Central memory CD8-positive, alpha-beta T cell (primary cell): ENCODE measurements around the gene SYNC.
A peak's percentile ranks its signal among the peaks of the same experiment; 100 is the strongest.

Experiments used
- ATAC-seq: fragments of 150-1000 bp; cut with Tn5 transposase; replicated peaks from 2 replicates; pipeline ENCODE4 v1.10.0; 2022; ENCODE audit warnings: mild to moderate bottlenecking, moderate FRiP score, moderate number of reproducible peaks; ENCODE audit not compliant: poor library complexity, severe bottlenecking; ENCODE audit errors: extremely low read depth
- DNase-seq, 2 donors: peaks; one replicate each; pipeline ENCODE4 v3.0.0; 2021; ENCODE audit warnings: low spot score in 2 of 2
- H3K27ac Mint-ChIP-seq: one replicate; pipeline ENCODE4 v1.8.0; 2022; ENCODE audit warnings: low read depth, mild to moderate bottlenecking, moderate library complexity, mixed read lengths
- H3K27me3 Mint-ChIP-seq: one replicate; pipeline ENCODE4 v1.8.0; 2022; ENCODE audit warnings: mixed read lengths
- H3K36me3 Mint-ChIP-seq: one replicate; pipeline ENCODE4 v1.8.0; 2022; ENCODE audit warnings: mild to moderate bottlenecking, moderate library complexity, mixed read lengths; ENCODE audit not compliant: insufficient read depth
- H3K4me1 Mint-ChIP-seq: one replicate; pipeline ENCODE4 v1.8.0; 2022; ENCODE audit warnings: mixed read lengths
- H3K4me3 Mint-ChIP-seq: one replicate; pipeline ENCODE4 v1.8.0; 2022; ENCODE audit warnings: mild to moderate bottlenecking, moderate library complexity, mixed read lengths
- H3K9me3 Mint-ChIP-seq: one replicate; pipeline ENCODE4 v1.8.0; 2022; ENCODE audit warnings: mixed read lengths

Gene SYNC

DNA sequence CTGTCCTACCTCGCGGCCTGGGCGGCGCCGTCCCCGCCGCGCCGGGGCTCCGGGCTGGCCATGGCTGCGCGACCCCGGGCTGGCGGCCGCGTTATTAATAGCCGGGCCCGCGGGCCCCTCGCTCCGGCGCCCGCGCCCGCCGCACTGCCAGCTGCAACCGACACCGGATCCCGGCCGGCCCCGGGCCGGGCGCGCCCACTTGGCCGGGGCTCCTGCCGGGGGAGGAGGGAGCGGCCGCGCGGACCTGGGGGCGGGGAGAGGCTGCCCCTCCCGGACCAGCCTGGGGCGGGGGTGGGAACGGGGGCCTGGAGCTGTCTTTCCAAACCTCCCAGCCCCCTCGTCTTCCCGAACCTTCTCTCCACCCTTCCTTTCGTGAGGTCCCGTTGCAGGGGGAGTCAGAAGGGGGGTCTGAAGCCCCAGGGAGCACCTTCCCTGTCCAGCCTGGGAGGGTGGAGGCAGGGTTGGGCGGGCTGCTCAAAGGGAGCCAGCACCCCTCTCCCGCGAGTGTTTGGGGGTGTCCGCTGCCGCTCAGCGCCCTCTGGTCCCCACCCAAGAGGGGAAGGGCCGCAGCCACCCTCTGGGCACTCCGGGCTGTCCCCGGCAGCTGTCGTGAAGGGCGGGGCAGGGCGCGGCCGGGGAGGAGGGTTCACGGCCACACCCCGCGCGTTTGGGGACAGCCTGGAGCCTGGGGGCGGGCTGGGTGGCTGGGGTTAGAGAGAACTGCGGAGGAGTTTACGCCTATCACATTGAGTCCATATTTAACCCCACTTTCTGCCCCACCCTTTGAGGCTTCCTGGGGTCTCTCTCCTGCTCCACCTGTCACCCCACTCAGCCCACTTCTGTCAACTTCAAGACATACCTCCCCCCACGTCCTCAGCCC is at the start of gene SYNC:
Gene SYNC (minus strand): TSS at position 172 of the 880 bp plus-strand sequence. CDS start 110 bp downstream, at position 62.
- no peaks in the 10 kb centered on the region for H3K9me3 Mint-ChIP-seq
- H3K27me3 Mint-ChIP-seq = peaks cover 46% of the 10 kb centered on the region
- peak within 1 kb of the TSS; percentile 65 for H3K4me3 Mint-ChIP-seq
- H3K36me3 Mint-ChIP-seq = no peaks in the 10 kb centered on the region
- ATAC-seq (peak; percentile 10), DNase-seq (no peak)
- peaks cover 8% of the 10 kb centered on the region for H3K4me1 Mint-ChIP-seq
- no peak within 1 kb of the TSS for H3K27ac Mint-ChIP-seq

DNA sequence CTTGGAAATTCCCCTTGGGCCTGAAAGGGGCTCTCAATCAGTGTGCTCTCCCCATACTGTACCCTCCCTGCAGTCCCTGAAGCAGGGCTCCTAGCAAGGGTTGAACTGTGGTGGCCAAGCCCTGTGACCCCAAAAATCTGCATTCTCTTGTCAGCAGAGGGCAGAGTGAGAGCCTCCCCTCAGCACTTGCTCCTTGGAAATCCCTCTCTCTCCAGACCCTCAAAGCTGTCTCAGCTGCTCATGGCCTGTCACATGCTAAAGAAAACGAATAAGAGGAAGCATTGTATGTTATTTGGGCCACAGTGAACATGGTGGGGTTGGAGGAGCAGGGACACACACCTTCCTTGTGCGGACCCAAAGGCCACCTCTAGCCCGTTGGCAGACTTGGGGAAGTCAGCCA is 47.2 kb upstream of the SYNC start:
- ATAC-seq = no peak
- H3K36me3 Mint-ChIP-seq = peaks cover 5% of the 10 kb centered on the region
- no peaks in the 10 kb centered on the region for H3K9me3 Mint-ChIP-seq
- no peak overlapping the region for H3K4me3 Mint-ChIP-seq
- H3K4me1 Mint-ChIP-seq = peaks cover 11% of the 10 kb centered on the region
- H3K27me3 Mint-ChIP-seq = no peaks in the 10 kb centered on the region
- DNase-seq = no peak
- no peak overlapping the region for H3K27ac Mint-ChIP-seq

DNA sequence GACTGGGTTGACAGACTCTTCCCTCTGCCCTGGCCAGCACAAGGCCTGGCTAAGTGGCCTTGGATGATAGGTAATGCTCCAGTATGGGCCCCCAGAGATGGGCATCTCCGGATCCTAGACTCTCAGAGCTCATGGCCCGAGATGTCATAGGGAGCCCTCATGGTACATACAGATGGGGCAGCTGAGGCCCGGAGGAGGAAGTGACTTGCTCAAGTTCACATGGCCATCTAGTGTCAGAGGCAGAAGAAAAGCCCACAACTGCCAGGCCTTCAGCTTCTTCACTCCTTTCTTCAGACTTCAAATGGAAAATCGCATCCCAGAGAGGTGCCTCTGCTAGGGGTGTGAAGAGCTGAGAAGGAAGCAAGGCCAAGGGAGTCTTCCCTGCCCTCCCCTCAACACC is 46.8 kb upstream of the SYNC start:
- no peaks in the 10 kb centered on the region for H3K9me3 Mint-ChIP-seq
- H3K4me3 Mint-ChIP-seq = no peak overlapping the region
- H3K4me1 Mint-ChIP-seq = peaks cover 8% of the 10 kb centered on the region
- peaks cover 5% of the 10 kb centered on the region for H3K36me3 Mint-ChIP-seq
- H3K27me3 Mint-ChIP-seq = no peaks in the 10 kb centered on the region
- H3K27ac Mint-ChIP-seq = no peak overlapping the region
- ATAC-seq = no peak
- DNase-seq = no peak

GRCh38 chr1:32748926-32749325 is 46.4 kb upstream of the SYNC start:
- no peak for DNase-seq
- H3K27me3 Mint-ChIP-seq = no peaks in the 10 kb centered on the region

DNA sequence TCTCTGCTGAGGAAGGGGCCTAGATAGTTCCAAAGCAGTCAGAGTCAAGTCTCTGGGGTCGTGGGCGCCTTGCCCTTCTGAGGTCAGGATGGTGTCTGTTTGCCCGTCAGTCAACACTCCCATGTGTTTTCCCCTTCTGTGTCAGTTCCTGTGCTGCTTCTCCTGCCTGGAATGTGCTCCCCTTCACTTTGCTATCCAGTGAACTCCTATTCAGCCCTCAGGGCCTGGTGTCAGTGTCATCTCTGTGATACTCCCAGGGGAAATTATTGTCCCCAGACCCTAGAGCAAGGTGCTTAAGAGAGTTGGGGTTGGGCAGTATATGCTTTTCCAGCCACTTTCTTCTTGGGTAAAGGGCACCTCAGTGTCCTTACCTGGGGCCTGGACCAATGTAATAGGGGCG is 45.8 kb upstream of the SYNC start:
- H3K27ac Mint-ChIP-seq = no peak overlapping the region
- H3K36me3 Mint-ChIP-seq = peaks cover 3% of the 10 kb centered on the region
- no peaks in the 10 kb centered on the region for H3K9me3 Mint-ChIP-seq
- DNase-seq (no peak), ATAC-seq (no peak)
- no peaks in the 10 kb centered on the region for H3K27me3 Mint-ChIP-seq
- peaks cover 5% of the 10 kb centered on the region for H3K4me1 Mint-ChIP-seq
- no peak overlapping the region for H3K4me3 Mint-ChIP-seq

More at GRCh38 chr1:32748926-32749325, 46.4 kb upstream of the SYNC start:
- no peak for ATAC-seq
- Mint-ChIP-seq H3K36me3 (peaks cover 5% of the 10 kb centered on the region), H3K4me1 (peaks cover 5% of the 10 kb centered on the region), H3K9me3 (no peaks in the 10 kb centered on the region), H3K4me3 (no peak overlapping the region), H3K27ac (no peak overlapping the region)

- H3K4me3 Mint-ChIP-seq = no peak overlapping the region
Measured at GRCh38 chr1:32746130-32746529, 43.6 kb upstream of the SYNC start.

GRCh38 chr1:32744071-32744425 is 41.5 kb upstream of the SYNC start:
- H3K36me3 Mint-ChIP-seq = no peaks in the 10 kb centered on the region
- H3K9me3 Mint-ChIP-seq = no peaks in the 10 kb centered on the region
- no peak overlapping the region for H3K4me3 Mint-ChIP-seq

More at GRCh38 chr1:32746130-32746529, 43.6 kb upstream of the SYNC start:
- Mint-ChIP-seq H3K27ac (no peak overlapping the region), H3K36me3 (no peaks in the 10 kb centered on the region), H3K27me3 (no peaks in the 10 kb centered on the region), H3K4me1 (no peaks in the 10 kb centered on the region), H3K9me3 (no peaks in the 10 kb centered on the region)
- no peak for ATAC-seq
- DNase-seq = no peak

GRCh38 chr1:32743380-32744070 is 41.0 kb upstream of the SYNC start:
- ATAC-seq (no peak), DNase-seq (no peak)
- Mint-ChIP-seq H3K4me1 (no peaks in the 10 kb centered on the region), H3K36me3 (no peaks in the 10 kb centered on the region), H3K27me3 (no peaks in the 10 kb centered on the region), H3K27ac (no peak overlapping the region), H3K9me3 (no peaks in the 10 kb centered on the region), H3K4me3 (peak overlapping the region; percentile 69)

More at GRCh38 chr1:32744071-32744425, 41.5 kb upstream of the SYNC start:
- Mint-ChIP-seq H3K27me3 (no peaks in the 10 kb centered on the region), H3K27ac (no peak overlapping the region), H3K4me1 (no peaks in the 10 kb centered on the region)
- ATAC-seq (no peak), DNase-seq (no peak)

- Mint-ChIP-seq H3K4me1 (no peaks in the 10 kb centered on the region), H3K36me3 (no peaks in the 10 kb centered on the region), H3K4me3 (peak overlapping the region; percentile 69), H3K27me3 (no peaks in the 10 kb centered on the region), H3K27ac (no peak overlapping the region), H3K9me3 (no peaks in the 10 kb centered on the region)
- ATAC-seq (no peak), DNase-seq (no peak)
Measured at GRCh38 chr1:32742956-32743355, 40.4 kb upstream of the SYNC start.

- no peaks in the 10 kb centered on the region for H3K4me1 Mint-ChIP-seq
- no peak for ATAC-seq
- H3K36me3 Mint-ChIP-seq = no peaks in the 10 kb centered on the region
- no peaks in the 10 kb centered on the region for H3K27me3 Mint-ChIP-seq
- H3K4me3 Mint-ChIP-seq = peak overlapping the region; percentile 69
- H3K9me3 Mint-ChIP-seq = no peaks in the 10 kb centered on the region
- no peak for DNase-seq
- no peak overlapping the region for H3K27ac Mint-ChIP-seq
Measured at GRCh38 chr1:32742199-32742947, 39.8 kb upstream of the SYNC start.

- no peaks in the 10 kb centered on the region for H3K27me3 Mint-ChIP-seq
- ATAC-seq (peak; percentile 32), DNase-seq (no peak)
- H3K4me1 Mint-ChIP-seq = no peaks in the 10 kb centered on the region
- H3K36me3 Mint-ChIP-seq = peaks cover 1% of the 10 kb centered on the region
- H3K27ac Mint-ChIP-seq = no peak overlapping the region
- H3K9me3 Mint-ChIP-seq = no peaks in the 10 kb centered on the region
- H3K4me3 Mint-ChIP-seq = peak overlapping the region; percentile 69
Measured at GRCh38 chr1:32741413-32742198, 39.0 kb upstream of the SYNC start.

- ATAC-seq (no peak), DNase-seq (no peak)
- Mint-ChIP-seq H3K4me1 (no peaks in the 10 kb centered on the region), H3K9me3 (no peaks in the 10 kb centered on the region), H3K27ac (no peak overlapping the region), H3K4me3 (peak overlapping the region; percentile 69), H3K27me3 (no peaks in the 10 kb centered on the region), H3K36me3 (peaks cover 2% of the 10 kb centered on the region)
Measured at GRCh38 chr1:32741059-32741412, 38.5 kb upstream of the SYNC start.
